Mammary epithelial cell (primary cell): Measurements from ENCODE around the gene SMC6.

Source experiments
- CTCF ChIP-seq, 2 donors: IDR thresholded peaks in 1 of 2; conservative IDR thresholded peaks in 1 of 2; 2 replicates each; pipeline ENCODE4 v1.5.1; 2011 to 2012; ENCODE audit warnings: inconsistent platforms in 2 of 2, low read length in 2 of 2, mild to moderate bottlenecking in 2 of 2, control low read depth in 1 of 2, low read depth in 1 of 2; ENCODE audit not compliant: insufficient read depth in 1 of 2; ENCODE audit errors: extremely low read depth in 1 of 2
- EZH2 ChIP-seq: IDR thresholded peaks from 2 replicates; pipeline ENCODE4 v1.6.1; 2012; ENCODE audit warnings: low read length, inconsistent platforms, borderline replicate concordance

GRCh38 chr2:17790536-17790935, 36.9 kb upstream of the SMC6 start:
- TF ChIP-seq CTCF (conservative IDR thresholded peaks at IDR 0.05 in 1 of 2, IDR thresholded peaks at IDR 0.05 in 1 of 2; ENCODE audit: extremely low read depth in 1 of 2, insufficient read depth in 1 of 2, low read depth in 1 of 2, low read length in 2 of 2) (no peak), EZH2 (no peak)
